NOMO-1 treated with dmso at 0.1 percent for 144 hours (cell line): ENCODE data around the gene CHST13.
"Not testable (repeated sequence)": the region's sequence is repeated elsewhere in the genome, so short reads cannot be mapped to it uniquely, and the experiment has no call there.

Experiments used
- DNase-seq: peaks from one replicate; lab custom pipeline; 2025; ENCODE audit not compliant: unreplicated experiment; lab: John Stamatoyannopoulos, UW

The CHST13 gene

DNA sequence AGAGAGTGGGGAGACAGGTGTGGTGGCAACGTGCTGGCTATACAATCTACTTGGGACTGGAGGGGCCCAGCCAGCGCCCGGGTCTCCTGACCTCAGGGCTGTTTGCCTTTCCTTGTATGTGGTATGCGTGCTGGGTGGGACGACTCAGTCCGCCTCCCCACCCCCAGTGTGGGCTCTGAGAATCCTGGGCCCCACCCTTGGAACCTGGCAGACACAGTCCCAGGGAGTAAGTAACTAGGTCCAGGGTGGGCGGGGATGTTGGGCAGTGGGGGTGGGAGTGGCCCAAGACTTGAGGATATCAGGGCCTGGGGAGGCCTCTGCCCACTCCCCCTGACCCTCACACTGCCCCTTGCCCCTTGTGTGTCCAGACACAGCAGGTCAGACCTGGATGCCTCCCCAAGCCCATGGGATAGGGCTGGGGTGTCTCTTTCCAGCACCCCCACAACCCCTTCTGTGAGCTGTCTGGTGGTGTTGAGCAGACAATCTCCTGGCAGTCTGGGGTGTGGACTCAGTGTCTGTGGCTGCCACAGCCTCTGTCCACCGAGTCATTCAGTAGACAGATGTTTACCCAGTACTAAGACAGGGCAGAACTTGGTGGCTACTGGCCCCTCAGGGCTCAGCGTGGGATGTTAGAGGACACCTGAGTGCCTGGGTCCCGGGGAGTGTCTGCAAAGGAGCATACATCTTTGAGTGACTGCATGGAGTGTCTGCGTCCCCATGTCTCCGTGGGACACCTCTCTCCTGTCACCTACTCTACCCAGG lies 1.3 kb downstream of the CHST13 start:
- no peak for DNase-seq

DNA sequence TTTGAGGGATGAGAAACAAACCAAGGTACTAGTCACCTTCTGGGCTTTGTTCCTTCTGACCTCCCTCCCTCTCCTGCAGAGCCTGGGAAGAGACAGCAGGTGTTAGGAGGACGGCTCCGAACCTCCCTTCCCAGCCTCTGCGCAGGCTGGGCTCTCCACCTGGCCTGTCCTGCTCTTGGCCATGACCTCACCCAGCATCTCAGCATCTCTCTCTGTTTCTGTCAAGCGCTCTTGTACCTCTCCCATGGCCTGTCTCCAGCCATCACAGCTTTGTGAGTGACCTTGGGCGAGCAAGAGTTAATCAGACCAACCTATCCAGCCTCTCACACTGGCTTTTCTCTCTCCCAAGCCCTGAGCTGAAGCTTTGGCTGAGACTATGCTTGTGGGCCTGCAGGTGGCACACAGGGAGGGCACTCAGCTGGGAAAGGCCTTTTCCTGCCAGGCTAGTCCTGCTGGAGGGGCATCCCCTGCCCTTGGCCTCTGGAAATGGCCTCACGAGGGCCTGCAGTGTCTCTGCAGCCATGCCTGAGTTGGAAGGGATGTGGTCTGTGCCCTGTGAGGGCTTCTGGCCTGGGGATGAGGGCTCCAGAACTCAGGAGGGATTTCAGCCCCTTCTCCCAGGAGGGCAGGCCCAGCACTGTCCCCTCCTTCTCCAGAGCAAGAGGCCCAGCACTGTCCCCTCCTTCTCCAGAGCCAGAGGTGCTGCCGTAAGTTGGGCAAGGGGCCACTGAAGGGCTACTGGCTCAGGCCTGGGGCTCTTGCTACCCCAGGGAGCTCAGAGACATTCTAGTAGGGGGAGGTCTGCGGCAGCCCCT lies 2.1 kb downstream of the CHST13 start:
- DNase-seq = no peak

DNA sequence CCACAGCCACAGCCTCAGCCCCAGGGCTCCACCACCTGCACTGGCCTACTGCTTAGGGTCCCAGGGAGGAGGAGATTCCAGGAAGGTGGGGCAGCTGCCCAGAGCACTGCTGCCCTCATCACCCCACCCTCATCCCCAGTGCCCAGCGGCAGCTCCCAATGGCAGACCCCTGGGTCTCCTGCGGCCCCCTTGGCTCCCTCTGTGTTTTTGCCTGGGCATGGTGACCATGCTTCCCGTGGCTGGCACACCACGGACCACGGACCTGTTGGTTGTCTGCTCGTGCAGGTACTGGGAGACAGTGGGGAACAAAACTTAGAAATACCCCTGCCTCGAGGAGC lies 2.7 kb downstream of the CHST13 start:
- no peak for DNase-seq

DNA sequence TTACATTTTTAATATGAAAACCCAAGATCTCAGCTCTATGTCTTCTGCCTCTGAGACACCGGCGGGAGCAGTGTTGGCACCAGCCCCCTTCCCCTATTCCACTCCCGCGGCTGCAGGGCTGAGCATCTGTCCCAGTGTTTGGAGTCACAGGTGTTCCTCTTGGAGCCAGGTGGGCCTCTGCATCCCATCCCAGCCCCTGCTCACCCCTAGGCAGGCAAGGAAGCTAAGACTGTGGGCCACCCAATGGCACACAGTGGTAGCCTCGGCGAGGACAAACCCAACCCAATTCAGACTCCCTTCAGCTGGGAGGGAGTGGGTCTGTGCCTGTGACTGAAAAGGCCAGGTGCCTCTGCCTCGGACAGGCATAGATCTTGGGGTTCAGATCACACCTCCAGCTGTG lies 3.1 kb downstream of the CHST13 start:
- no peak for DNase-seq

DNA sequence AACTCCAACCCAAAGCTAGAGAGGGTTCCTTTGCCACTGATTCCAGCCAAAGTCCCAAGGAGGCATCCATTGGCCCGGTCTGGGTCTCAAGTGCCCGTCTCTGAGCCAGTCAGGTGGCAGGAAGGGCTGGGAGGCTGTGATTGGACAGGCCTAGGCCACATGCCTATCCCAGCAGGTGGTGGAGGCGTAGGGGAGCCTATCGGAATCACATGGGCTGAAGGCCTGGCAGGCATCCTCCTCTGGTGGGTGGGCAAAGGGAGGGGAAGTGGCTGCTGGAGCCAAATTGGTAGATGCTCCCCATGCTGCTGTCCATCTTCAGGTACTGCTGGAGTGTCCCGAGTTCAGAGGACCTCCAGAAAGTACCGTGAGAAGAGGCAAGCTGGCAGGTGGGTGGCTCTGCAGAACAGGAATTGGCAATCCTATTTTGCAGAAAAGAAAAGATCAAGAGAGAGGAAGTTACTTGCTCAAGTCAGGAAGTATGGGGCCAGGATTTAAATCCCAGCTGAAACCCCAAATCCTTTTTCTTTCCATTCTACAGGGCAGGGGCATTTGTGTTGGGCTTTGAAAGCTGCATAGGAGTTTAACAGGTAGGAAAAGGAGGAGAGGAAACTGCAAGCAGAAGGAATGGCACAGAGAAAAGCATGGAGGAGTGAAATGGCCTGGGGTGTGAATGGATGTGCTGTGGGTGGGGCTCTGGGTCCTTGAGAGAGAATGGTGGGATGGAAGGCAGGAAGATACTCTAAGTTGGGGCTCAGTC lies 3.7 kb downstream of the CHST13 start:
- no peak for DNase-seq

DNA sequence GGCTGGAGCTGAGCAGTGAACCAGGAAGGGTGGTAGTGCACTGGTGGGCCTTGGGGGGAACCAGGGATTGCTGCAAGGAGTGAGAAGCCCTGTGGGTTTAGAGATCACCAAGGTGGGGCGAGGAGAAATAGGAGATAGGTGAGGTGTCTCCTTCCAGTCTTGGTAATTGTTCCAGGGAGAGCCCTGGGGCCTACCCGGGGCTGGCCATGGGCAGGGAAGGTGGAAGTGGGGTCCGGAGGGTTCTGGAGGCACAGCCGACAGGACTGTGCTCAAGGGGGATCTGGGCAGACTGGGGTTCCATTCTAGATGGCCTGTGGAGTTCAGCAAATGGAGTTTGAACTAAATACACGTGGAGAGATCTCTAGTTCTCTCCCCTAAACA lies 4.5 kb downstream of the CHST13 start:
- no peak for DNase-seq

DNA sequence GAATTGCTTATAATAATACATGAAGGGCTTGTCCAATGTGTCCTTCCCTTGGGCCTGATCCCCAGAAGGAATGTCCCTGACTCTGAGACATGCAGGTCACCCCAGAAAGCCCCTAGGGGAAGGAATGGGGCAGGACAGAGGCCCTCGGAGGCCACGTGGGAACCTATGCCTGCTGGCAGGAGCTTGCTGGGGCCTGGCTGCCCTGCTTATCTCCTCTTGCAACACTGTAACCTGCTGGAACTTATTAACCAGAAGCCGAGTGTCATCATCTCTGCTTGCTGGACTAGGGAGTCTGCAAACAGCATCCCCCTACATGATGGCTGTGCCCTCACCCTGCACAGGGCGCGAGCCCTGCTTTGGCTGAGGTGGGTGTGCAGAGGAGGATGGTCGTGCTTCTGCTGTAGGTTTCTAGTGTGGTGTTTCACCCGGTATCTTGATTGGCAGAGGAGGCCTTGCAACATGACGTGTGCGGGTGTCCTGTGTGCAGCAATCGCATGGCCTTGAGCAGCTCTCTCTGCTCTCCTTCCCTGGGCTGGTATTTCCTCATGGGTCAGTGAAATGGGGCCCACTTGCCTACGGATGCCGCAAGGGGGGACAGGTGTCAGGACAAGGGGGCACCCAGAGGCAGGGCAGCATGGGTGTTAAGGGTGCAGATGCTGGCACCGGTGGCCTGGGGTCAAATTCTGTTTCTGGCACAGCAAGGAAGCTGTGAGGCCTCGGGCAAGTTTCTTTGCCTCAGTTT lies 5.0 kb downstream of the CHST13 start:
- peak; percentile 66 for DNase-seq

DNA sequence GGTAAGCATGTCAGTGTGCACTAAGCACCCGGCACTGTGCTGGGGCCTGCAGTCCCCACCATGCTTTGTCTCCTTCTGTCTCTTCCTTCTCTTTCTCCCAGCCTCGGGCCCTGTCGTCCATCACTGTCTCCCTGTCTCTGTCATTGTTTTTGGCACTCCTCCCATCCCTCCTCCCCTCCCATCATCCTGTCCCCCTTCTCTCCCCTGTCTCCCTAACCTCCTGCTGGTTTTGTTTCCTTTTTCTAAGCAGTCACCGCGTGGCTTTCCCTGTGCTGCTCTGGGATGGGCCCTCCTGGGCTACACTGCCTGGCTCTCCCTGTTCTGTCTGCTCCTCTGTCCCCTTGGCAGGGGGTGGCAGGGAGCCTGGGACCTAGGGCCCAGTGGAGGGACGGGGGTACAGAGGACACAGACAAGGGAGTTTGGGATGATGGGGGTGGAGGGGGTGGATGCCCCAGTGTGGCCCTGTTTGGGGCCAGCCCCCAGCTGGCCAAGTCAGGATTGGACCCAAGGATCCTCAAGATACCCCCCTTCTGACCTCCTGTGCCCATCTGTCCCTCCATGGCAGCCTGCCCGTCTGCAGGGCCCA lies 5.7 kb downstream of the CHST13 start:
- no peak for DNase-seq

DNA sequence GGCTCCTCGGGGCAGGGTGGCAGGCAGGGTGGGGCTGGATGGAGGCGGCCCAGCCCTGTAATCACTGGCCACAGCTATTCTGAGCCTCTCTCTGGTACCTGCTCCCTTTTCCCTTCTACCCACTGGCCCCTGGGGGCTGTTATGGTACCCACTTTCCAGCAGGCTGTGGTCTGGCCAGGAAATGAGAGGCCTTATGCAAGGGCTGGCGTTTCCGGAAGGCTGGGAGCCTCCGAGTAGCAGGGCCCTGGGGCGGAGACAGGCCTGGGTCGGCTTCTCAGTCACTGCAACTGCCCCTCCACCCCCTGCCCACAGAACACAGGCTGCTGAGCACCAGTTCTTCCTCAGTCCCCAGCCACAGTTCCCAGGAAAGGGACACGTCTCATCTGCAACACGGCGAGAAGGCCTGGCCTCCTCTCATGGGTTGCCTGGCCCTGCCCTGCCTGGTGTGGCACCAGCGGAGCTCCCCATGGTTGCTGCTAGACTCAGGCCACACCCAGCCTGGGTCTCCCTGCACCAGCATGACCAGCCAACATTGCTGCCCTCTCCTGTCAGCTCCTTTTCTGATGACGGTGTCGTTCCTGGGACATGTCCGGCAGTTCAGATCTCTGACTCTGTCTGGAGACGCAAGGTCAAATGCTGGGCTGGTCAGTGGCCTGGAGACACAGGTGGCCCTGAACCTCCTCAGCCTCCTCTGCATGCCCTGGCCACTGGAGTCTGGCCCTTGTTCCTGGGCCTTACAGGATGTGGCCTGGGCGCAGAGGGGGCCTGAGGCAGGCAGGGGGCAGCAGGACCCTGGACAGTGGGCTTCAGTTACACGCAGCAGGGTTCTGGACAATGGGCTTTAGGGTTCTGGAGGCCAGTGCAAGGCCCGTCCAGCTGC lies 6.5 kb downstream of the CHST13 start:
- peak; percentile 94 for DNase-seq

DNA sequence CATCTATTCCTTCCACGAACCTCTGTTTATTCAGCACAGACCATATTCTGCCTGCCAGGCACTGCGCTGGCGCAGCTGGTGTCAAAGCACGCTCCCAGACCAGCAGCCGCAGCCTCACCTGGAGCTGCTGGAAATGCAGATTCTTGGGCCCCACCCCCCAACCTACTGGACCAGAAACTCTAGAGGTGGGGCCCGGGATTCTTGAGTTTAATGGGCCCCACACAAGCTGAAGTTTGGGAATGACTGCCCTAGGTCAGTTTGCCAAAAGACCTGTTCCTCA lies 7.0 kb downstream of the CHST13 start:
- no peak for DNase-seq

DNA sequence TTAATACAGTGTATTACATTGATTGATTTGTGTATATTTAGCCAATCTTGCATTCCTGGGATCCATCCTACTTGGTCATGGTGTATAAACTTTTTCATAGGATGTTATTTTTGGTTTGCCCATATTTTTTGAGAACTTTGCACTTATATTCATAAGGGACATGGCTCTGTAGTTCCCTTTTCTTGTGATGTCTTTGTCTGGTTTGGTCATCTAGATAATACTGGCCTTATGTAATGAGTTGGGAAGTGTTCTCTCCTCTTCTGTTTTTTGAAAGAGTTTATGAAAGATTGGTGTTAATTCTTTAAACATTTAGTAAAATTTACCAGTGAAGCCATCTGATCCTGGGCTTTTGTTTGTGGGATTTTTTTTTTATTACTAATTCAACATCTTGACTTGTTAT lies 9.6 kb downstream of the CHST13 start:
- DNase-seq = no peak

DNA sequence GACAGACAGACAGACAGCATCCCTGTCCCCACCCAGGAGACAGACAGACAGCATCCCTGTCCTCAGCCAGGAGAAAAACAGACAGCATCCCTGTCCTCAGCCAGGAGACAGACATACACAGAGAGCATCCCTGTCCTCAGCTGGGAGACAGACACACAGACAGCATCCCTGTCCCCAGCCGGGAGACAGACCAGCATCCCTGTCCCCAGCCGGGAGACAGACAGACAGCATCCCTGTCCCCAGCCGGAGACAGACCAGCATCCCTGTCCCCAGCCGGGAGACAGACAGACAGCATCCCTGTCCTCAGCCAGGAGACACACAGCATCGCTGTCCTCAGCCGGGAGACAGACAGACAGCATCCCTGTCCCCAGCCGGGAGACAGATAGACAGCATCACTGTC lies 10.8 kb downstream of the CHST13 start:
- DNase-seq = not testable (repeated sequence)

DNA sequence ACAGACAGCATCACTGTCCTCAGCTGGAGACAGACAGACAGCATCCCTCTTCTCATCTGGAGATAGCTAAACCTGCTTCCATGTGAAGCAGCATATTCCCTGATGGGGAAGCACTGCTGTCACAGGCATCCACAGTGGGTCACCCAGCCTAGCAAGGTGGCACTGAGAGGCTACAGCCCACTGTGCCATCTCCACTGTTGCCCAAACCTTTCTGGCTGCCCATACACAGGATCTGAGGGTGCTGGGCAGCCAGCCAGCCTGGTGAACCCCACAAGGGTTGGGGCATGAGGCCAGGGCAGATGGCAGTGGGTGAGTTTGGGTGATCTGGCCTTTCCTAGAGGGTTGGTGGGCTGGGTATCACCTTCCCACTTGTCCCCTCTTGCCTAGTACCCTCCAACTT lies 11.7 kb downstream of the CHST13 start:
- no peak for DNase-seq

DNA sequence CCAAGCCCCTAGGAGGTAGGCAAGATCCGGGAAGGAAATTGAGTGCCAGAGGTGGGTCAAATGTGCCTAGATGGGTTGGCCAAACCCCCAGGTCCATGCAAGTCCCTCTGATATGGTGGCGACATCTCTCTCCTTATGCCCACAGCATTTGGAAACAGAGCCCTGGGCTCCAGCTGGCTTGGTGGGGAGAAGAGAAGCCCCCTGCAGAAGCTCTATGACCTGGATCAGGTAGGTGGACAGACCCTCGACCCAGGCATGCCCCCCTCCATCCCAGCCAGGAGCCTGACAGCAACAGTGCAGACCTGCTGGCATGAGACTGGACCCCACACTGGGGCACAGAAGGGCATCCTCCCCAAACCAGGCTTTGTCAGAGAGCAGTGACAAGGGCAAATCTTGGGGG lies 12.2 kb downstream of the CHST13 start:
- no peak for DNase-seq

DNA sequence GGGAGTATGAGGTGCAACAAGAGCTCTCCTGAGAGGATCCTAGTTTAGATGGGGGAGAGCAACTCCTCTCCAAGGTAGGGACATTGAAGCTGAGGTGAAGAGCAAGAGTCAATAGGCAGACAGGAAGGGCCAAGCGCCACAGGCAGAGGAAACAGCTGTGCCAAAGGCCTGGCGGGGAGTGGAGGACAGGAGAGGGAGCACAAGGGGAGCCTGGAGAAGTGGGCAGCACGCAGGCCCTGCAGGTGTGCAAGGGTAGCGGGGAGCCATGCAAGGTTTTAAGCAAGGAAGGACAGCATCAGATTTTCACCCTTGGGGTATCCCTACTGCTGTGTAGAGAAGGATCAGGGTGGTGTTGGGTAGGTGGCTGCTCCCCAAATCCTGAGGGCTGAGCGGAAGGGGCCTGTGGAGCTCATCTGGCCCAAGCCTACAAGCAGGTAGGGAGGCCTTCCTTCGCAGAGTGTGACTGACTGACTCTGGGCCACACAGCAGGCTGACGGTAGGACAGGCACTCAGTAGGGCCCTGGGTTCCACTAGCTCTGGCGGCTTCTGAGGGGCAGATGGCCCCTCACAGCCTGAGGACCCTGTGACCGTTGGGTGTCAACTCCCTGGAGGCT lies 13.3 kb downstream of the CHST13 start:
- DNase-seq = no peak

DNA sequence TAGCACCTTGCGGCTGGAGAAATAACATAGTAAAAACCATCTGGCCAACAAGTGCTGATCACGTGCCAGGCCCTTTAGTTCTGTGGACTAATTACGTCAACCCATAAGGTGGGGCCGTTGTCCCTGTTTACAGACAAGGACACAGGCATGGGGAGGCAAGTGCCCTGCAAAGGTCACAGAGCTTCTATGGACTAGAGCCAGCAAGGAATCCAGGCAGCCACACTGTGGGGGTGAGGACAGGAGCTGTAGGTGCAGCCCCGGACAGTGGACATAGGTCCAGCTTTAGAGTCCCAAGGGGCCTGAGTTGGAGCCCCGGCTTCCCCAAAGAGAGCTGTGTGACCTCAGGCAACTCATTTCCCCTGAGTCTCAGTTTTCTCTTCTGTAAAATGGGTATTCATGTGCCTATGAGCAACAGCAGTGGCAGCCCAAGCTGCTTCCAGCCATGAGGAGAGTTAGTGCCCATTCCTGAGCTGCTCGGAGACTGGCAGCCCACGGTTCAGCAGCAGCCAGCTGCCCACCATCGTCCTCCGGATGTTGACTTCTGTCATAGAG lies 13.9 kb downstream of the CHST13 start:
- DNase-seq = no peak

DNA sequence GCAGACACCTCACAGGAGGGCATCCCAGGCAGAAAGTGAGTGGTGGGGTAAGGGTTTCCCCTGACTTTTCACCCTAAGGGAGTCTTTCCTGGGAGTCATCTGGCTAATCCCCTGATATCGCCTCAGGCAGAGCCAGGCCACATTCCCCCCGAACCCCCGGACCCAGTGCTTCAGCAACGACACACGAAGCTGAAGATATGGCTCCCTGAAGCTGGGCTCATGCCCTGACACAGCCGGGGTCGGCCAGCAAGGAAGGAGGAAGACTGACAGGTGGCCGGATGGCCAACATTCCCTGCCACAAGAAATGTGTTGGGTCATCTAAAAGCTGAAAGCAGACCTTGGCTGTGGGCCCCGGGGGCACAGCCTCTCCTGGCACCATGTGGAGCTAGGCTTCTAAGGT lies 14.4 kb downstream of the CHST13 start:
- no peak for DNase-seq

DNA sequence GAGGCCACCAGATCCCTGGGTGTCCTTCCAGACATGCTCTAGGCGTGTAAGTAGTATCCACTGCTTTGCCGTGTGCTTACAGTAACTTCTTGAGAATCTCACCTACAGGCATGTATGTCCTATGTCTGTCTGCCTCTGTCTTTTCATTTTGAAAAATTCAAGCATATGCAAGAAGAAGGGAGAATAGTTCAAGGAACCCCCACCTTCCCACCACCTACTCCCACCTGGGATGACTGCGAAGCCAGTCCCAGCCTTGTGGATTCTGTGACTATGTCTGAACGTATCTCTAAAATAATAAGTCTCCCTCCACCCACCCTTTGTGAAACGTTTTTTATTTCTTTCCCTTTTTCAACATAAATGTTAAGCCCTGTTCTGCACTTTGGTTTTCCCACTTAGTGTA lies 15.0 kb downstream of the CHST13 start:
- no peak for DNase-seq

DNA sequence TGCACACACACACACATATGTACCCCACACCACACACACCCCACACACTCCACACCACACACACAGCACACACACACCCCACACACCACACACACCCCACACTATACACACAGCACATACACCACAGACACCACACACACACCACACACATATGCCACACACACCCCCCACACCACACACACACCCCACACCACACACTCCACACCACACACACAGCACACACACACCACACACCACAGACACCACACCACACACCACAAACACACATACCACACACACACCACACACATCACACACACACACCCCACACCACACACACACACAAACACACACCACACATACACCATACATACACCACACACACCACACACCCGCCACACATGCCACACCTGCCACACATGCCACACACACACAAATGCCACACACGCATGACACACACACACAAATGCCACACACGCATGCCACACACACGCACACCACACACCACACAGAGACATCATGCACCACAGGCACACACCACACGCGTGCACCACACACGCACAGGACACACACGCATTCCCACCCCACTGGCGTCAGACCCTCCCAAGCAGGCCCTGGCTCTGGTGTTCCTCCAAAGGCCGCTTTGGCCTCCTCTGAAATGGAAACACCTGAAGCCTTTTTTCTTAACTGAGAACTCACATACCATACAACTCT lies 15.7 kb downstream of the CHST13 start:
- no peak for DNase-seq
